Liver (tissue), 9 donors: ENCODE measurements around the gene ZMYND11. TPM values are rescaled to one million over a fixed set of nuclear protein-coding genes. Genes with fewer than 3 reads are reported as not detected.

Experiments
- DNase-seq: peaks from one replicate; pipeline ENCODE4 v3.0.0-alpha.2; 2017; ENCODE audit warnings: low spot score
- H3K27ac ChIP-seq, 2 donors: one replicate each; pipeline ENCODE4 v1.7.0; 2013; ENCODE audit warnings: inconsistent platforms in 2 of 2, low read length in 2 of 2, control low read depth in 1 of 2, low read depth in 1 of 2, mild to moderate bottlenecking in 1 of 2
- H3K27me3 ChIP-seq, 4 donors: one replicate each; pipeline versions ENCODE4 v1.6.1 to v1.7.0; 2013; ENCODE audit warnings: low read length in 3 of 4, inconsistent platforms in 1 of 4, mild to moderate bottlenecking in 1 of 4, moderate library complexity in 1 of 4; ENCODE audit not compliant: control insufficient read depth in 4 of 4, insufficient read depth in 4 of 4
- H3K36me3 ChIP-seq, 4 donors: one replicate each; pipeline versions ENCODE4 v1.6.1 to v1.7.0; 2013; ENCODE audit warnings: low read length in 3 of 4, mild to moderate bottlenecking in 3 of 4, low read depth in 1 of 4, moderate library complexity in 1 of 4; ENCODE audit not compliant: control insufficient read depth in 4 of 4, insufficient read depth in 3 of 4
- H3K4me1 ChIP-seq, 4 donors: one replicate each; pipeline versions ENCODE4 v1.6.1 to v1.7.0; 2013; ENCODE audit warnings: low read length in 3 of 4, mild to moderate bottlenecking in 3 of 4, moderate library complexity in 1 of 4; ENCODE audit not compliant: control insufficient read depth in 4 of 4, insufficient read depth in 4 of 4
- H3K4me3 ChIP-seq, 3 donors: one replicate each; pipeline versions ENCODE4 v1.6.1 to v1.7.0; 2013; ENCODE audit warnings: low read length in 3 of 3, control low read depth in 1 of 3, low read depth in 1 of 3, mild to moderate bottlenecking in 1 of 3
- H3K9ac ChIP-seq, 2 donors: one replicate each; pipeline ENCODE4 v1.7.0; 2013; ENCODE audit warnings: low read length in 2 of 2, mild to moderate bottlenecking in 2 of 2, moderate library complexity in 2 of 2, control low read depth in 1 of 2, low read depth in 1 of 2
- H3K9me3 ChIP-seq, 4 donors: one replicate each; pipeline versions ENCODE4 v1.6.1 to v1.7.0; 2013; ENCODE audit warnings: low read length in 3 of 4; ENCODE audit not compliant: control insufficient read depth in 4 of 4
- ATF3 ChIP-seq: IDR thresholded peaks from 2 replicates; pipeline ENCODE4 v1.6.1; 2016; ENCODE audit warnings: antibody characterized with exemption
- CTCF ChIP-seq: fragments of 150-350 bp; IDR thresholded peaks from 2 replicates; pipeline ENCODE4 v1.5.1; 2017; ENCODE audit warnings: improper control_type of control experiment, low read depth, low read length; ENCODE audit not compliant: missing input control
- EGR1 ChIP-seq, 2 donors: IDR thresholded peaks; 2 replicates each; pipeline ENCODE4 v1.6.1; 2016 to 2018; ENCODE audit warnings: antibody characterized with exemption in 2 of 2, low read depth in 2 of 2
- FOXA1 ChIP-seq: IDR thresholded peaks from 2 replicates; pipeline ENCODE4 v1.6.1; 2016; ENCODE audit warnings: antibody characterized with exemption
- FOXA2 ChIP-seq: IDR thresholded peaks from 2 replicates; pipeline ENCODE4 v1.6.1; 2016; ENCODE audit warnings: antibody characterized with exemption
- GABPA ChIP-seq, 2 donors: IDR thresholded peaks in 1 of 2; conservative IDR thresholded peaks in 1 of 2; 2 replicates each; pipeline ENCODE4 v1.6.1; 2016; ENCODE audit warnings: antibody characterized with exemption in 2 of 2, mild to moderate bottlenecking in 1 of 2, moderate library complexity in 1 of 2
- HNF4A ChIP-seq, 2 donors: conservative IDR thresholded peaks; 2 replicates each; pipeline ENCODE4 v1.6.1; 2016; ENCODE audit warnings: antibody characterized with exemption in 2 of 2, mild to moderate bottlenecking in 2 of 2
- HNF4G ChIP-seq: IDR thresholded peaks from 2 replicates; pipeline ENCODE4 v1.6.1; 2016; ENCODE audit warnings: antibody characterized with exemption
- JUND ChIP-seq, 2 donors: IDR thresholded peaks; 2 replicates each; pipeline ENCODE4 v1.6.1; 2016; ENCODE audit warnings: antibody characterized with exemption in 2 of 2
- NR2F2 ChIP-seq: IDR thresholded peaks from 2 replicates; pipeline ENCODE4 v1.6.1; 2016; ENCODE audit warnings: antibody characterized with exemption
- RAD21 ChIP-seq, 2 donors: IDR thresholded peaks; 2 replicates each; pipeline ENCODE4 v1.6.1; 2016; ENCODE audit warnings: antibody characterized with exemption in 2 of 2, mild to moderate bottlenecking in 2 of 2
- RXRA ChIP-seq, 2 donors: IDR thresholded peaks; 2 replicates each; pipeline ENCODE4 v1.6.1; 2017 to 2018; ENCODE audit warnings: antibody characterized with exemption in 2 of 2, mild to moderate bottlenecking in 1 of 2
- SP1 ChIP-seq: IDR thresholded peaks from 2 replicates; pipeline ENCODE4 v1.6.1; 2018; ENCODE audit warnings: antibody characterized with exemption, mild to moderate bottlenecking
- TAF1 ChIP-seq: conservative IDR thresholded peaks from 2 replicates; pipeline ENCODE4 v1.6.1; 2016; ENCODE audit warnings: antibody characterized with exemption, mild to moderate bottlenecking
- YY1 ChIP-seq: IDR thresholded peaks from 2 replicates; pipeline ENCODE4 v1.6.1; 2016; ENCODE audit warnings: antibody characterized with exemption, mild to moderate bottlenecking
- ZBTB33 ChIP-seq: IDR thresholded peaks from 2 replicates; pipeline ENCODE4 v1.6.1; 2016; ENCODE audit warnings: antibody characterized with exemption
- WGBS: extraction: QIAGEN DNeasy Blood & Tissue Kit; methylation state at CpG from one replicate; pipeline ENCODE4 v1.1.7; 2013; 5-methylcytosine and 5-hydroxymethylcytosine counted together
- polyA plus RNA-seq, 2 donors: library from polyadenylated mRNA; stranded (reverse) in 1 of 2; unstranded in 1 of 2; fragments of 200-250 nt in 1 of 2; fragments of >200 nt in 1 of 2; fragmentation: Nextera tagmentation in 1 of 2; extraction: Ambion mirVana in 1 of 2; gene quantifications; one replicate each; pipeline versions ENCODE4 v1.2.1 to v1.2.3, GENCODE V29; 2013 to 2015
- total RNA-seq, 2 donors: library from RNA; depleted of rRNA; stranded (reverse); fragments of >200 nt; gene quantifications; one replicate each; pipeline ENCODE4 v1.2.3, GENCODE V29; 2014
- TF ChIP-seq, protein P1 (sequence below): IDR thresholded peaks from 2 replicates; pipeline ENCODE4 v1.6.1; 2016; ENCODE audit warnings: antibody characterized with exemption, mild to moderate bottlenecking
- TF ChIP-seq, protein P2 (sequence below): IDR thresholded peaks from 2 replicates; pipeline ENCODE4 v1.6.1; 2016; ENCODE audit warnings: antibody characterized with exemption
- donor health status: healthy.
- donor health status: healthy.
- donor health status: healthy.
- donor health status: healthy.
- donor health status: healthy.

ZMYND11 gene
- total and polyA plus RNA-seq, 4 donors: 13.2 to 34.3 (median 16.9) TPM

DNA sequence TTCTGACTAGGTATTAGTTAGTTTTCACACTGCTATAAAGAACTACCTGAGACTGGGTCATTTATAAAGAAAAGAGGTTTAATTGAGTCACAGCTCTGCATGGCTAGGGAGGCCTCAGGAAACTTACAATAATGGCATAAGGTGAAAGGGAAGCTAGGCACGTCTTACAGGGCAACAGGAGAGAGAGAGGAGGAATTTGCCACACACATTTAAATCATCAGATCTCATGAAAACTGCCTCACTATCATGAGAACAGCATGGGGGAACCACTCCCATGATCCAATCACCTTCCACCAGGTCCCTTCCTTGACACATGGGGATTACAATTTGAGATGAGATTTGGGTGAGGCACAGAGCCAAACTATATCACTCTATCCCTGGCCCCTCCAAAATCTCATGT, 40.6 kb upstream of the ZMYND11 start:
- no peaks in the 10 kb centered on the region for H3K27me3 ChIP-seq
- no peak overlapping the region for H3K9ac ChIP-seq
- 35% methylated on average over 1 of the region's 1 CpG for whole genome bisulfite sequencing
- H3K4me1 ChIP-seq: no peaks in the 10 kb centered on the region
- no peak overlapping the region for H3K4me3 ChIP-seq
- no peaks in the 10 kb centered on the region for H3K36me3 ChIP-seq
- DNase-seq: no peak
- no peak for TF ChIP-seq ZBTB33
- TF ChIP-seq EGR1 (IDR thresholded peaks at IDR 0.05; ENCODE audit: low read depth in 2 of 2): no peak
- no peak overlapping the region for H3K27ac ChIP-seq
- peaks cover 2 to 17% (median 3%) of the 10 kb centered on the region in 4 donors for H3K9me3 ChIP-seq

DNA sequence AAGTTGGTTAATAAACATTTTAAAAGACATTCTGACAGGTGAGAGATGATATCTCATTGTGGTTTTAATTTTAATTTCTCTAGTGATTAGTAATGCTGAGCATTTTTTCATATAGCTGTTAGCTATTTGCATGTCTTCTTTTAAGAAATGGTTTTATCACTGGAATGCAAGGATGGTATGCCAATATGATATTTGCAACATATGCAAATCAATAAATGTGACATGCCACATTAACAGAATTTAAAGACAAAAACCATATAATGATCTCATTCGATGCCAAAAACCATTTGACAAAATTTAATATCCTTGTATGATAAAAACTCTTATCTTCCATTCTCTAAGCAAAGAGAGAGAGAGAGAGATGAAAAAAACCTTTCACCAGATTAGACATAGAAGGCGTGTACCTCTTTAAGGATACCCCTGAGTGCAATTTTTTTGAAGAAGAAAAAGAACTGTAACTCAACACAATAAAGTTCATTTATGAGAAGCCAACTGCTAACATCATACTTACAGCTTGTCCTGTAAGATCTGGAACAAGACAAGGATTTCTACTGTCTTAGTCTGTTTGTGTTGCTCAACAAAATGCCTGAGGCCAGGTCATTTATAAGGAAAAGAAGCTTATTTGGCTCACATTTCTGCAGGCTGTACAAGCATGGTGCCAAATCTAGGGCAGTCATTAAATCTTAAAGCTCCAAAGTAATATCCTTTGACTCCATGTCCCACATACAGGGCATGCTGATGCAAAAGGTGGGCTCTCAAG, 39.7 kb upstream of the ZMYND11 start:
- no peaks in the 10 kb centered on the region for H3K36me3 ChIP-seq
- H3K4me1 ChIP-seq: no peaks in the 10 kb centered on the region
- H3K9me3 ChIP-seq: peaks cover 2 to 17% (median 3%) of the 10 kb centered on the region in 4 donors
- H3K9ac ChIP-seq: no peak overlapping the region
- DNase-seq: no peak
- no peak overlapping the region for H3K4me3 ChIP-seq
- H3K27ac ChIP-seq: no peak overlapping the region
- TF ChIP-seq, protein P1, sequence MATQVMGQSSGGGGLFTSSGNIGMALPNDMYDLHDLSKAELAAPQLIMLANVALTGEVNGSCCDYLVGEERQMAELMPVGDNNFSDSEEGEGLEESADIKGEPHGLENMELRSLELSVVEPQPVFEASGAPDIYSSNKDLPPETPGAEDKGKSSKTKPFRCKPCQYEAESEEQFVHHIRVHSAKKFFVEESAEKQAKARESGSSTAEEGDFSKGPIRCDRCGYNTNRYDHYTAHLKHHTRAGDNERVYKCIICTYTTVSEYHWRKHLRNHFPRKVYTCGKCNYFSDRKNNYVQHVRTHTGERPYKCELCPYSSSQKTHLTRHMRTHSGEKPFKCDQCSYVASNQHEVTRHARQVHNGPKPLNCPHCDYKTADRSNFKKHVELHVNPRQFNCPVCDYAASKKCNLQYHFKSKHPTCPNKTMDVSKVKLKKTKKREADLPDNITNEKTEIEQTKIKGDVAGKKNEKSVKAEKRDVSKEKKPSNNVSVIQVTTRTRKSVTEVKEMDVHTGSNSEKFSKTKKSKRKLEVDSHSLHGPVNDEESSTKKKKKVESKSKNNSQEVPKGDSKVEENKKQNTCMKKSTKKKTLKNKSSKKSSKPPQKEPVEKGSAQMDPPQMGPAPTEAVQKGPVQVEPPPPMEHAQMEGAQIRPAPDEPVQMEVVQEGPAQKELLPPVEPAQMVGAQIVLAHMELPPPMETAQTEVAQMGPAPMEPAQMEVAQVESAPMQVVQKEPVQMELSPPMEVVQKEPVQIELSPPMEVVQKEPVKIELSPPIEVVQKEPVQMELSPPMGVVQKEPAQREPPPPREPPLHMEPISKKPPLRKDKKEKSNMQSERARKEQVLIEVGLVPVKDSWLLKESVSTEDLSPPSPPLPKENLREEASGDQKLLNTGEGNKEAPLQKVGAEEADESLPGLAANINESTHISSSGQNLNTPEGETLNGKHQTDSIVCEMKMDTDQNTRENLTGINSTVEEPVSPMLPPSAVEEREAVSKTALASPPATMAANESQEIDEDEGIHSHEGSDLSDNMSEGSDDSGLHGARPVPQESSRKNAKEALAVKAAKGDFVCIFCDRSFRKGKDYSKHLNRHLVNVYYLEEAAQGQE: no peak
- TF ChIP-seq JUND (IDR thresholded peaks at IDR 0.05) (no peak), SP1 (no peak), NR2F2 (no peak), GABPA (IDR thresholded peaks at IDR 0.05 in 1 of 2, conservative IDR thresholded peaks at IDR 0.05 in 1 of 2) (no peak), FOXA2 (no peak), RAD21 (IDR thresholded peaks at IDR 0.05) (no peak), YY1 (no peak), ATF3 (no peak), HNF4G (no peak), ZBTB33 (no peak), FOXA1 (no peak), TAF1 (no peak), HNF4A (conservative IDR thresholded peaks at IDR 0.05) (no peak), RXRA (IDR thresholded peaks at IDR 0.05) (no peak), CTCF (no peak), EGR1 (IDR thresholded peaks at IDR 0.05; ENCODE audit: low read depth in 2 of 2) (no peak)
- TF ChIP-seq, protein P2, sequence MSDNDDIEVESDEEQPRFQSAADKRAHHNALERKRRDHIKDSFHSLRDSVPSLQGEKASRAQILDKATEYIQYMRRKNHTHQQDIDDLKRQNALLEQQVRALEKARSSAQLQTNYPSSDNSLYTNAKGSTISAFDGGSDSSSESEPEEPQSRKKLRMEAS: no peak
- 58% methylated on average over 2 of the region's 2 CpGs for WGBS
- H3K27me3 ChIP-seq: no peaks in the 10 kb centered on the region
